GM21526 (cell line): ENCODE results near the gene ATP2B2.

Experiments
- ATAC-seq: cut with Tn5 transposase; IDR thresholded peaks from one replicate; pipeline ENCODE4 v1.9.1; 2021; ENCODE audit warnings: moderate library complexity; ENCODE audit not compliant: unreplicated experiment, low FRiP score

ATP2B2 gene

GRCh38 chr3:10435850-10436249 lies 69.5 kb downstream of the ATP2B2 start:
- ATAC-seq = no peak

- ATAC-seq = no peak
Observed at GRCh38 chr3:10434938-10435336, 70.4 kb downstream of the ATP2B2 start.

- no peak for ATAC-seq
Observed at GRCh38 chr3:10434144-10434937, 71.0 kb downstream of the ATP2B2 start.

DNA sequence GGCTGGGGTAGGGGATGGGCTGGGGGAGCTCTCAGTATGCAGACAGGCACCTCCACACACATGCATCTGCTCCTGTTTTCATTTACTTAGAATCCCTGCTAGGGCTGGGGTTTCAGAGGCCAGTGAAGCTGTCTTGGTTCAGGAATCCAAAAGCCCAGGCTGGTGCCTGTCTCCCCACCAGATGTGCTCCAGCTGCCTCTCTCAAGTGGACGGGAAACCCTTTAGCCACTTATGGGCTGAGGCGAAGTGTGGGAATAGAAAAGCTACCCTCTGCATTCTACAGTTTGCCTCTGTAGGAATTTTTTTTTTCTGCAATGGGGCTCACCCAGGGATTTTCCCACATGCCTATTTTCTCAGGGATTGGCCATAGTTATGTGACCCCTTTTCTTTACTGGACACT lies 72.5 kb downstream of the ATP2B2 start:
- ATAC-seq = no peak

- no peak for ATAC-seq
Observed at GRCh38 chr3:10432156-10432845, 73.1 kb downstream of the ATP2B2 start.

- no peak for ATAC-seq
Observed at GRCh38 chr3:10430805-10431204, 74.6 kb downstream of the ATP2B2 start.

DNA sequence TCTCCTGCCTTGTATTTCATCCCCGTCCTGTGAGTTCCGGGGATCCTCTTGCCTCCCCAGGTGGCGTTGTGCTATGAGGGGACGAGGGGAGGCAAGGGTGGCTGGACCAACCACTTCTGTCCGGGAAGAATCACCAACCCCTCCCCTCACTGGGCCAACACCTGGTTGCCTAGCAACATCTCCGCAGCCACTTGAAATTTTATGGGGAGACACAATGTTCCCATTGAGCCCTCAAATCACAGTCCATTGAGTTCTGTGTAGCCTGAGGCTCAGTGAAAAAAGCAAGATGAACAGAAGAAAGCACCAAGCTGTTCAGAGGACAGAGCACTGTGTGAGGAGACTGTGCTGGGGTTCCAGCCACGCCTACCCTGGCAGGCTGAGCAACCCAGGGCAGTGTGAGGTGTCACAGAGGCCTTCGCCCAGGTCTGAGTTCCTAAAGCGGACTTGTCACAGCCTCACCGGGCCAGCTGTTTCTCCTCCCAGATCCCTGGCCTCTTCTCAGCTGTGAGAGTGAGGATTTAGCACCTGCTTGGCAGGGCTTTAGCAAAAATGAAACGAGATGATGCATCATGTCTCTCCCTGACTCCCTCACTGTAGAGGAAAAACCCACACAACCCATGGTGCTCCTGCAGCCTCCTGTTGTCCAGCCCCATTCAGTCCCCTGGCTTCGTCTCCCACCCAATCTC lies 76.8 kb downstream of the ATP2B2 start:
- ATAC-seq = no peak

DNA sequence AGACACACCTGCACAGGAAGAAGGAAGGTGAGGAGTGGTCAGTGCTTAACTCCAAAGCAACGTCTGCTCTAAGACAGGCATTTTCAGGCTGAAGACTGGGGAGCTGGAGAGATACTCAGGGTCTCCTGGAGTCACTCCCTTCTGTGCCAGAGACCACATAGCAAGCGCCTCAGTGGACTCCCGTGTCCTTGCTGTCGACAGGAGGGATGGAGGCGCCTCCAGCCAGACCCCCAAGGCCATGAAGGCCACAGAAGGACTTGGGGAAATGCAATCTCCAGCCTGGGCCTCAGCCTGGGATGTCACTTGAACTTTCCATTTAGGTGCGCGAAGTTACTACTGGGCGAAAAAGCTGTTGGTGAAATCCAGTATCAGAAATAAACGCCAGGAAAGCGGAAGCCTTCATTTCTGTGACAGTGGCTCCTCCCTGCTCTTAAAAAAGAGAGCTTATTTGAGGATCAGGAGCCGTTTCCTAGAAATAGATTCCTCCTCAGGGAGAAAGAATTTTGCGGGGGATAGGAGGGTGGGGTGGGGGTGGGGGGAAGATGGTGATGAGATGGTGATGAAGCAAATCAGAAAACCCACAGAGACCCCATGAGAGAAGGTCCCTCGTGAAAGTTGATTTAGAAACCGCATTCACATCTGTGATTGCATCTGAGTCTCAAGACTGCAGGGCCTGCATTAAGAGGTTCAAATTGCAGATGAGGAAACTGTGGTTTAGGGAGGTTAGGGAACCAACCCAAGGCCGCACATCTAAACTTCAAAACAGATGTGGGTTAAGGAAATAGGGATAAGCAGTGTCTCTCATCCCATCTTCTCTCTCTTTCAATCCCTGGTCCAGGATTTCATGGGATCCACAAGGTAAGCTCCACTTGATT lies 78.8 kb downstream of the ATP2B2 start:
- ATAC-seq = no peak

GRCh38 chr3:10423171-10423882 lies 82.1 kb downstream of the ATP2B2 start:
- no peak for ATAC-seq

- no peak for ATAC-seq
Observed at GRCh38 chr3:10421996-10422395, 83.4 kb downstream of the ATP2B2 start.

GRCh38 chr3:10420745-10421475 lies 84.5 kb downstream of the ATP2B2 start:
- ATAC-seq = no peak

DNA sequence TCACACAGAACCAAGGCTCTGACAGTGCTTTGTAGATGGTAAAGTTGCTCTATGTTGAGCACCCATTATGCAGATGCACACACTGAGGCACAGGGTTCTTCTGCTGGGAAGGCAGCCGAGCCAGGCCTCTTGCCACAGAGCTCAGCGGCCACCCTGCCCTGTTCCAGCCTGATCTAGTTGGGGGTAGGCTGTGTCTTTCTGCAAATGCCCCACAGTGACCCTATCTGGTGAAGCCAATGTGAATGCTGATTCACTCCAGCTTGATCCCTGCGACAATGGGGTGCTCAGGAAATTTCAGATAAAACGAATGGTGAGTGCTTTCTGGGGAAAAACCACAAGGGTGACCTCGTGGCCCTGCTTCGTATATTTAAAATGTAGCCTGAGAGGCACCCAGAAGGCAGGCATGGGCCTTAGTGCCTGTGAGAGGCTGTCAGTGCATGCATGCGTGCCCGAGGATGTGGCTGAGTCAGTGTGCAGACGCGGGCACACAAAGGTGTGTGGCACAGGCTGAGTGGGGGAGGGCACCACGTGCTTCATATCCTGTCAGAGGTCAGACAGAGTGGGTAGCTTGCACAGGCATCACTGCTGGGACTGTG lies 85.7 kb downstream of the ATP2B2 start:
- no peak for ATAC-seq

DNA sequence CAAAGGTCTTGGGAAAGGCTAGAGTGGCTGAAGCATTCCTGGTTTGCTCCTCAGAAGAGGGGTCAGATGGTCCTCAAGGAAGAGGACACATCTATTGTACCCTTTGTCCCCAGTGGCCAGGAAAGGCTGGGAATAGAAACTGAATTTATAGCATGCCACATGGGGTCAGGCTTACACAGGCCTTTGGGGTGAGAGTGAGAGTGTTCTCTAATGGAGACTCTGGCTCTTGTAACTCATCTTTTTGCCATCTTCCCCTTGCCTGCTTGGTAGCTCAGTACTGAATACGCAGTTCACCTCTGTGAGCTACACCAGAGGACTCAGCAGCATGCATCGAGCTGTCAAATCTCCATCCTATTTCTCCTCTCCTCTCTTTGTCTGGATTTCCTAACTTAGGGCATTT lies 87.5 kb downstream of the ATP2B2 start:
- ATAC-seq = no peak

- no peak for ATAC-seq
Observed at GRCh38 chr3:10416730-10417300, 88.6 kb downstream of the ATP2B2 start.

DNA sequence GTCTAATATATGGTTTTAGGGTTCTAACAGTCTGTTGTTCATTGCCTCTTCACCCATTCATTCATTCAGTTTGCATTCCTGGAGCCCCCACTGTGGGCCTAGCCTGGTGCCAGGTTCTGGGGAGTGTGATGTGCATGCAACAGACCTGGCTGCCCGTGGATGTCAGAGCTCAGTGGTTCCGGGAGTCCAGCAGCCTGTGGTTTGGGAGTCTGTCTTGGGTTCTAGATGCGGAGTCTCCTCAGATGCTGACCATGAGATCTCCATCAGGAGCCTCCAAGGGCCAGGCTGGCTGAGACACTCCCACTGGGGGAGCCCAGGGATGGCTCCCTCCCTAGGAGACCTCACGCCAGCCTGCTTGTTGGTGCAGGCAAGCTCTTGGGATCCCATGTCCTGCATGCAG lies 92.3 kb downstream of the ATP2B2 start:
- no peak for ATAC-seq

- no peak for ATAC-seq
Observed at GRCh38 chr3:10411598-10412332, 93.6 kb downstream of the ATP2B2 start.

- ATAC-seq = no peak
Observed at GRCh38 chr3:10410383-10411002, 94.9 kb downstream of the ATP2B2 start.
